ENCODE results near the gene TUBGCP6.

DNA sequence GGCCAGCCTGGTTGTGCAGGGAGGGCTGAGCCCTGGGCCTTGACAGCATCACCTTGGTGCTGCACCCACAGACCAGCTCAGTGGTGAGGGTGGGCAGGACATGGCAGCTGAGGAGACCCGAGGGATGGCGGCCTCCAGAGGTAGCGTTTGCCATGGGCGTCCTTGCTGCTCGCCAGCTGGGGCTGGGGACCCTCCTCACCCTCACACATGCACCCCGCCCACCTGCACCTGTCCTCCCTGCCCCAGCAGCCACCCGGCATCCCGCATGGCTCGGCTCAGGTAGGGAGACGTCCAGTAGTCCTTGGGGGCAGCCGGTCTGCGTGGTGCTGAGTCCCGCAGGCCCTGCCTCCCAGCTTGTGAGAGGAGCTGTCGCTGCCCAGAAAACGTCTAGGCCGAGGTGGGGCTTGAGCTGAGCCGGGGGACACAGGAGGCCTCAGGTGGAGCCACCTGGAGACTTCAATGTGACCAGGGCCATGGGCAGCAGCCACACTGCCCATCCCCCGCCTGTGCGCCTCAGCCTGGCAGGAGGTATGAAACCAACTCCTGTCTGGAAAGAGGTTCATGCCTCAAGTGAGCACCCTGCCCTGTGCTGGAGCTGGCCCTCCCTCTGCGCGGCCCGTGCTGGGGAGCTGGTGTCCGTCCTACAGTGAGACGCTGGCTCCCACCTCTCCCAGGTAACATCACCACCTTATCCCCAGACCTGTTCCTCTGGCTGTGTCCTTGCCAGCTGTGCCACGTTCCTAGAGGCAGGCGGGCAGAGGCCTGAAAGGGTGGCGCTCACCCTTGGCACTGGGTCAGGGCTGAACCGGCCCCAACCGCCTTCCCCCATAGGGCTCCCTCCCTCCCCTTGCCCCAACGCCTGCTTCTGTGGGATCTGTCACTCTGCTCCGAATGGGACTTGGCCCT is 62.4 kb downstream of the TUBGCP6 start:
- TF ChIP-seq POLR2AphosphoS5 (IDR thresholded peaks at IDR 0.05) (no peak), POLR2A (IDR thresholded peaks at IDR 0.05) (no peak), EP300 (IDR thresholded peaks at IDR 0.05; ENCODE audit: low read depth) (no peak)
- TF ChIP-seq, protein P1, sequence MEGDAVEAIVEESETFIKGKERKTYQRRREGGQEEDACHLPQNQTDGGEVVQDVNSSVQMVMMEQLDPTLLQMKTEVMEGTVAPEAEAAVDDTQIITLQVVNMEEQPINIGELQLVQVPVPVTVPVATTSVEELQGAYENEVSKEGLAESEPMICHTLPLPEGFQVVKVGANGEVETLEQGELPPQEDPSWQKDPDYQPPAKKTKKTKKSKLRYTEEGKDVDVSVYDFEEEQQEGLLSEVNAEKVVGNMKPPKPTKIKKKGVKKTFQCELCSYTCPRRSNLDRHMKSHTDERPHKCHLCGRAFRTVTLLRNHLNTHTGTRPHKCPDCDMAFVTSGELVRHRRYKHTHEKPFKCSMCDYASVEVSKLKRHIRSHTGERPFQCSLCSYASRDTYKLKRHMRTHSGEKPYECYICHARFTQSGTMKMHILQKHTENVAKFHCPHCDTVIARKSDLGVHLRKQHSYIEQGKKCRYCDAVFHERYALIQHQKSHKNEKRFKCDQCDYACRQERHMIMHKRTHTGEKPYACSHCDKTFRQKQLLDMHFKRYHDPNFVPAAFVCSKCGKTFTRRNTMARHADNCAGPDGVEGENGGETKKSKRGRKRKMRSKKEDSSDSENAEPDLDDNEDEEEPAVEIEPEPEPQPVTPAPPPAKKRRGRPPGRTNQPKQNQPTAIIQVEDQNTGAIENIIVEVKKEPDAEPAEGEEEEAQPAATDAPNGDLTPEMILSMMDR (IDR thresholded peaks at IDR 0.05) = no peak

Measured in transverse colon (tissue), 4 donors.